KG1 (cell line): ENCODE measurements around the gene TARBP1.
"Not testable (repeated sequence)": the region's sequence is repeated elsewhere in the genome, so short reads cannot be mapped to it uniquely, and the experiment has no call there.

Source experiments
- DNase-seq: peaks from one replicate; lab custom pipeline; 2025; lab: John Stamatoyannopoulos, UW

The TARBP1 gene

DNA sequence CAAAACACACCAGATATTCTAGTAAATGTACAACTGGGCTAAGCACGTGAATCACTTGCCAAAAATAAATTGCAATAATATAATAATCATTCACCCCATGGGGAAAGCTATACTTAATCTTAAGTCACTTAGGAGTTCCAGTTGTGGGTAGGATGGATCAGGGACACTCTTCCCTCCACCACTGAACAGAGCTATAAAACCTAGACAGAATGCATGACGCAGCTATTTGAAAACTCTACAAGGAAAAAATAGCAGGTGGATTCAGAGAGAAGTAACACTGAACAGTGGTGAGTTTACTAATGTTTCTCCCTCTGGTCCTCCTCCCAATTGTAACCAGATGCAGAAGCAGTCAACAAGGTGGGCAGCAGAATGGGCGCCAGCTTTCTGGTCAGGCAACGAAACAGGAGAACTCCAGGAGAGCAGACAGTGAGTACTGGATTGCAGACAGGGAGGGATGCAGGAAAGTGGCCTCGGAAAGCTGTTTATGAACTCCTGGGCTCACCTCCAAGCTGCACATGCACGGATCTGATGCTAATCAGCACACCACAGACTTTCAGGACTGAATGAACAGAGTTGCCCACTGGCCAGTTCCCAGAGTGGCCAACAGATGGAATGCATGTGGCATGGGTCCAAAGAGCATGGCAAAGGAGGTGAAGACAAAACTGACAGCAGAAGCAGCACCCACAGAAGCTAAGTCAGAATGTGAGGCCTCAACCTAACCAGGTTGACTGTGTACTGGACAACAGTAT lies 41.4 kb downstream of the TARBP1 start:
- no peak for DNase-seq

DNA sequence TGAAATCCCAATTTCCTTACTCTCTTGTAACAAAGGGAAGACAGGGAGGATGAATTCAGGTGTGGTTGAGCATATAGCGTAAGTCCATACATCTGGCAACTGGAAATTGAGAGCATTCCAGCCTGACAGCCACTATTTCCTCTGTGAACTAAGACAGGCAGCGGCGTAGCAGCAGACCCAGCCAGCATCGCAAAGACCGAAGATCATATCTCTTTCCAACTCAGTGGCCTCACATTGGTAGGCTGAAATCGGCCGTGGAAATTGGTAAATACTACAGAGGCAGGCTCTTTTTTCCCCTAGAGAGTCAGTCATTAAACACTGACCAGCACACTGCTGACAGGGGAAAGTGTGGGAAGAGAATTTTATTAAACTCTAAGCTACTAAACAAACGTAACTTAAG lies 43.4 kb downstream of the TARBP1 start:
- DNase-seq = no peak

DNA sequence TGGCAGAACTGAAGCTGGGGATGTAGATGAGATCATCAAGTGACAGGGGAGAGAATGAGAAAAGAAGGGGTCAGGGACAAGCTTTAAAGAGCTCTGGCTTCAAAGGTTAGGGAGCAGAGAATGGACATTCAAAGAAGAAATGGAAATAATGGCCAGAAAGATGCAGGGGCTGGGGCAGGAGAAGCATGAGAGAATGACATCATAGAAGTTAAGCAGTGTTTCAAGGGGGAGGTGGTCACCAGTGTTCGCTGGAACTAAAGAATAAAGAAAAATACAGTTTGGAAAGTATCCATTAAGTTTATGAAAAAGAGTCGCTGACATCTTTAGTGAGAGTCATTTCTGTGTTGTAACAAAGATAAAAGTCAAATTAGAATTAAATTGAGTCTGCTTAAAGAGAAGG lies 44.3 kb downstream of the TARBP1 start:
- no peak for DNase-seq

DNA sequence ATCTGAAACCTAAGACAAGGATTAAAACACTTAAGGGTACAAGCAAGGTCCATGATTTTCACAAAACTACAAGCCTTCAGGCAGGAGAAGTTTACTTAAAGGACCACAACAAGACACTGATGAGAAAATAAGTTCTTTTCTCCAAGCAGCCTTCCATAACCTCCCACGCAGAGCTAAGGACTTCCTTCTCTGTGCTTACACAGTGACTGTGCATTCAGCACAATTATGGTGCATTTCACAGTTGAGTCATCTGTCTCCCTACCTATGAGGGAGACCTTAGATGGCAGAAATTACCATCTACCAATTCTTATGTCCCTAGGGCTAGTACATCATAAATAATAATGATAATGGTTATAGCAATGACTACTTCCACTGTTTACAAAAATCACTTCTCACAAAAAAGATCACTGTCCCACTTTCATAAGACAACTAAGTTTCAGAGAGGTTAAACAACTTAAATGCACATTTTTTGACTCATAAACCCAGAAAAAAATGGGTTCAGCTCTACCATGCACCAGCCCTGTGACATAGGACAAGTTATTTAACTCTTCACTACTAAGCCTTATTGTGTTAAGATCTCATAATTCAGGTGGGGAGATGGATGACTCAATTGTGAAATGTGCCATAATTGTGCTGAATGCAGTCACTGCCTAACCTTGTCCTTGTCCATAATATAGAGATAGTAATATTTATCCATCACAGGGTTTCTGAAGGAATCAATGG lies 45.3 kb downstream of the TARBP1 start:
- DNase-seq = no peak

DNA sequence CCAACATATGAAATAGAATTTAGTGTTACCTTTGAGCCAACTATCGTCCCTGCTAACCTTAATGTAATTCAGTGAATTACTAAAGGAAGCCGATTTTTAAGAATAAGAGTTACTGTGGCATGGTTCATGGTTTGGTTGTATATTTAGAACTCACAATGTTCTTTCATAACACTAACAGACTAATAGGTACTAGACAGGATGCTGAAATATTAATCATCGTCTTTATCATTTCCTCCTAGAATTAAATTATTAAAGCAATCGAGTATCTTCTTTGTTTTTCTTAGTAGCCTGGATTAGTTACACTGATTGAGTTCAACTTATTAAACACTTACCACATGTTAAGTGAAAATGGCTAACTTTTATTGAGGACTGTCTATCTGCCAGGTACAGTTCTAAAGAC lies 47.7 kb downstream of the TARBP1 start:
- DNase-seq = no peak

DNA sequence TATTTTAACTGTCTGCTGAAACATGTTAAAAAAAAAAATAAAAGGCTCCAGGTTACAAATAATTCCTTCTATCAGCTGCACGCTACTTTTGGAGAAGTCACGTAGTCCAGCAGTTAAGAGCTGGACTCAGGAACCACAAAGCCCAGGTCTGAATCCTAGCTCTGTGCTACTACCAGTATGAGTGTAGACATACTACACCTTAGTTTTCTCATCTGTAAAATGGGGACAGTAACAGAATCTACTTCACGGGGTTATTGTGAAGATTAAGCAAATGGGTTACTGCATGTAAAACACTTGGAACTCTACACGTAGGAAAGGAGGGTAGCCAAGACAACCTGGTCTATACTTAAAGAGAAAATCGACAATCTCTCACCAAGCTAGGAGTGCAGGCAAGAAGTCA lies 48.3 kb downstream of the TARBP1 start:
- DNase-seq = no peak

DNA sequence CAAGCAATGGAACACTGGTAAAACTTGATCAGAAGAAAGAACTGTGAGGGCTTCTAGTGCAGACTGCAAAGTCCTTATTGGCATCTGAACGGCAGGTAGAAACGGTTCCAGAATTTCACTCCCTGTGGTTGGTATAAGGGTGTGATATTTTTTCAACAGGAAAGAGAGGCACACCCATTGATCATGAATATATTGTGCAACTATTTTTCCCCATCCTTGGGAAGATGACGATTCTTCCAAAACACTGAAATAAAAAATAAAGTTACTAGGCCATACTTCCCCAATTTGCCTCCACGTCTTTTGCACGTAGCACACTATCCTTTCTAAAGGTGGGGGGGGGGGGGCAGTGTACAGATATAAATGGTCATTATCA lies 49.6 kb downstream of the TARBP1 start:
- no peak for DNase-seq

DNA sequence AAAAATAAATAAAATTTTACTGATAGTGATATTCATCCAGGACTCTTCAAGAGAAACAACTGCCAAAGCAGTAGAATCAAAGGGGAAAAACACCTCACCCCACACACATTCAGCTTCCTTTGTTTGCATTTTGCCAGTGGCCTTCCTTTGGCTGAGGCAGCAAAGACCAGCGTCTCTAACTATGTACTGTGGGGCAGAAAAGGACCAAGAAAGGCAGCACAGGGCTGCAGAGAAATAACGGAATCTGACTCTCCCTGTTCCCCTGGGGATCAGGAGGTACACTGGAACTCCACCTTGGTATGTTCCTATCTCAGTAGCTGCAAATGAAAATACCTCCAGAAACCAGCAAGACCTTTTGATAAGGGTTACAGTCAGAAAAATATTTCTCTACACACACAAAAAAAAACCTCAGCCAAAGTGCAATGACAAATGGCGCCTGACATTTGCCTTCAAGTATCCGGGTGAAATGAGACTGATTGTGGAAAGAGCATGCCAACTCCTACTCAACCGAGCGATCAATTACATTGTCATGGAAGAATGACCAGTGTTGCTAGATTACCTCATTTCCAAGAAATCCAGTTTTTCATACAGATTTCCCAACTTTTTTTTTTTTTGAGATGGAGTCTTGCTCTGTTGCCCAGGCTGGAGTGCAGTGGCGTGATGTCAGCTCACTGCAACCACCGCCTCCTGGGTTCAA lies 50.9 kb downstream of the TARBP1 start:
- no peak for DNase-seq

DNA sequence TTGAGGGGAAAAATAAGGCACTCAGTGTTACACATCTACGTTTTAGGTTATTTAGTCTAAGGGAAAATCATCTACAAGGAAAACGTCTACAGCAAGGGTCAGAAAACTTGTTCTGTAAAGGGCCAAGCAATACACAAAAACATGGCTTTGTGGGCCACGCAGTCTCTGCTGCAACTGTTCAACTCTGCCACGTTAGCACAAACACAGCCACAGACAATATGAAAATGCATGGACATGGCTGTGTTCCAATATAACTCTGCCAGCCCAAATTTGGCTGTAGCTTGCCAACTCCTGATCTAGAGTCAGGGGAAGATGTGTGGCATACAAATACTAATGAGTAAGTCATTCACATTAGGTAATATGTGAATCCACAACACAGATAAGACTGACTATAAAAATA lies 65.0 kb downstream of the TARBP1 start:
- no peak for DNase-seq

DNA sequence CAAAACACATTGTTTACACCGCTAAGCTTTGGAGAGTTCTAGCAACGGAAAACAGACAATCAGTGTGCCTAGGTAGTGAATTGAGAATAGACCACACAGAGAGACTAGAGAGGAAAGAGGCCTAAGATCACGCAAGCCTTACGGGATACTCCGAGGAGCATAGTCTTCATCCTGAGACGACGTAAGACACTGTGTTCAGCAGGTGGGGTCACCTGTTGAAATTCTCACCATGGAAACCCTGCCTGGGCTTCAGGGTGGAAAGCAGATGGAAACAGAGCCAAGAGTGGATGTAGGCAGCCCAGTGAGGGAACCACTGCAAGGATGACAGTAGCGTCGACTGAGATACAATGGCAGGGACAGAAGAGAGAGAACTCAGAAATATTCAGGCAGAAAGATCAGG lies 65.5 kb downstream of the TARBP1 start:
- DNase-seq = no peak

DNA sequence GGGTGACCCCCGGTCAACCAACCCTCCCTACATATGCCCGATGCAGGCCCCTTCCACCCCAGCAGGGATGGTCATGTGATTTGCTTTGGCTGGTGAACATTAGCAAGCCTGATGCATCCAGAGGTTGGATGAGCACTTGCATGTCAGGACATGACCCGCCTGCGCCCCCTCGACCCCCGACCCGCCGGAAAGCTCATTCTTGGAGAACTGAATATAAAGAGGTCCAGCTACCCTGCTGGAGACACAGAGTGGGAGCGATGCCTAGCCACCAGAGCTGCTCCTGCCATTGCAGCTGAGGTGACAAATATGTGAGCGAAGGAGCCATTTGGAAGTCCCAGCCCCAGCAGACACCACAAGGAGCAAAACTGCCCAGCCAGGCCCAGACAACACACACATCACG lies 66.1 kb downstream of the TARBP1 start:
- no peak for DNase-seq

DNA sequence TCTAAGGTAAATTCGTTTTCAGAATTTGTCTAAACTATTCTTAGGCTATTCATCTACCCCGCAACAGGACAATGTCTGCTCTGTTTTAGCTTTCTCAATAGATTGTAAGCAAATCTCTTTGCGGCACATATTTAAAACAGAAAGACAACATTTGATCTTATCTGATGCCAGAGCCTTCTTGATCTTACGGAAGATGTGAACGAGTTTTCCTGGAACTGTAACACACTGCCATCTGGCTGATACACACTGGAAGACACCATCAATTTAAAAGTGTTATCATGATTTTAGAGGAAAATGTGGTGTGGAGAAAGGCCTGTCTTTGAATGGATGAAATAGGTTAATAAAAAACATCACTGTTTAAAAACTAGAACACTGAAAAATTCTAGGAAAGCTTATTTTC lies 69.7 kb downstream of the TARBP1 start:
- DNase-seq = no peak

DNA sequence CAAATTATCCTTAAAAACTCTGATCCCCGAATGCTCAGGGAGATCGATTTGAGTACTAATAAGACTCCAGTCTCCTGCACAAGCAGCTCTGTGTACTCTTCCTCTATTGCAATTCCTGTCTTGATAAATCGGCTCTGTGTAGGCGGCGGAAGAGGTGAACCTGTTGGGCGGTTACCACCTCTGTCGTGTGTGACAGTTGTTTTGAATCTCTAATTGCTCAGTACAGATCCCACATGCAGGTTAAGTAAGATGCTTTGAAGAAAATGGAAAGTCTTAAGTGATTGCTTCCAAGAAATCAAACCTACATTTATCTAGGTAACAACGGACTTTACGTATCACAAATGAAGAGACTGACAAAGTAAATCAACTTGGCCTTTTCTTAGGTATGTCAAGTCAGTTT lies 70.2 kb downstream of the TARBP1 start:
- DNase-seq = no peak

DNA sequence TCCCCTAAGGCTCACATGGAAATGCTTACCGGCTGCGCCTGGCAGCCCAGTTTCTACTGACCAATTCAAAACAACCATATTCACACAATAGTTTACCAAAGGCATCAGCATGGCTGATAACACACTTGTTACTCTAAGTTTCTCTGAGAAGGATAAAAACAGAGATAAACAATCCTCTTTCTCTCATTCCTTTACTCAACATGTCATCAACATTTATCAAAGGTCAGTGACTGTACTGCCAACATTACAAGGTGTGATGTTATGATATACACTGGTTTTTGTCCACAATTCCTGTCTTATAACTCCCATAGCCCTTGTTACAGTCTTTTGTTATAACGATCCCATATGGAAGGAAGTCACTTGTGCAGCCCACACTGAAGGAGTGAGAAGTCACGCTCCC lies 72.1 kb downstream of the TARBP1 start:
- DNase-seq = no peak

DNA sequence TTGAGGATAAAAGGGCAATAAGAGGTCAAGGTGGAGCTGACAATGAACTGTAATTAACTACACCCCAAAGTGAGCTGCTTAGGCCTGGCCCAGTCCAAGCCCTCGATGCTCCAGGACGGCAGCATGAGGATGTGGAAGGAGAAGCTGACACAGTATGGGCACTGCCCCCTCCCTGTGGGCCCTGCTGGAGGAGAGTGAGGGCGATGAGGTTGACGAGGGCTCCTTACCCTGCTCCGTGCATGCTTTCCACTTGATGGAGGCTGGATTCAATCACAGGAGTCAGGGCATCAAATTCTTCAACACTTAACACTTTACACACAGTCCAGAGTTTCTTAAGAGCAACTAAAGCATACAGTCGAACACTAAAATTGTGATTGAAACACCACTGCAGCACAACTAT lies 73.3 kb downstream of the TARBP1 start:
- DNase-seq = no peak

DNA sequence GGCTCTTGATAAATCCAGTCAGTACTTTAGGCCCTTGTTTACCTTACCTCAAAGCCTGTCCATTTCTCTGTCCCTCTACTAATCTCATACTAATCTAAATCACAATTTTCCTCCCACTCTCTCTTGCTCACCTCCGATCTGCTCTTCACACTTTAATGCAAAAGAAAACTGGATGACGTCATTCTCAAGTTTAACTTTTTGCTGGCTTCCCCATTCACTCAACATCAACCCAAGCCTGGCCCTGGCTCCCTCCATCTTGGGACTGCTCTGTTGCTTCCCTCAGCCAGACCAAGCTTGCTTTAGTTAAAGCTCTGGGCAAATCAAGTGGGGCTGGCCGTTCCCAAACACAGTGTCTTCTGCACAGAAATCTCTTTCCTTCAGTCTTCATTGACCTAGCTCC lies 76.0 kb downstream of the TARBP1 start:
- DNase-seq = no peak

DNA sequence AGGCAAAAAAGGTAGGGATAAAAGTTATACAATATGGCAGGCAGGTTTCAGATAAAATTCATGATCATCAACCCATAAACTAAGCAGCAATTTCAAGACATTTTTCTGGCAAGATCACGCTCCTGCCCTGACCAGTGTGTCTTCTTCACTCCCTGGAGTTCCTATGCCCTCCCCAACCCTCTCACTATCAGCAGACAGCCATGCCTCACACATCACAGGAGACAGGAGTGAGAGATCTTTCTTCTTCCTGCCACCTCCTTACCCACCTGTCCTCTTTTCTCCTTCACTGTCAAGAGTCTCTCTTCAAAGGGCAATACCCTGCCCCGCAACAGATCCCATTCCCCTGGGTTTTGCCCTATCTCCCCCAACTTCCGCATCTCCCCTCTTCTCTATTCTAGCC lies 77.3 kb downstream of the TARBP1 start:
- no peak for DNase-seq

DNA sequence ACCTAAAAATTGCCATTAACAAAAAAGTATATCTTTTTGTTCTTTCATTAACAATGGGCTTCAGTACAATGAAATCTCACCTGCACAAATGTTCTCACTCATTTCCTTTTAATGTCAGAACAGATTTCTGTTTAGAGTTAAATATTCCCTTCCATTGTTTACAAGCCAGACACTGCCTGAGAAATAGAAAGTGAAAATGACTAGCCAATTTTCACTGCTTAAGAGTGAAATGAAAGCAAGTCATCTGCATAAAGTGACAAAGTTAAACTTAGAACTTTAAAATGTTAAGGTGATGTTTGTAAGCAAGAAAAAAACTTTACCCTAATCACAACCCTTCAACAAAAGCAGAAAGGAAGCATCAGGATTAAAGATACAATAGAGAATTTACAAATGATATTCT lies 78.2 kb downstream of the TARBP1 start:
- no peak for DNase-seq

DNA sequence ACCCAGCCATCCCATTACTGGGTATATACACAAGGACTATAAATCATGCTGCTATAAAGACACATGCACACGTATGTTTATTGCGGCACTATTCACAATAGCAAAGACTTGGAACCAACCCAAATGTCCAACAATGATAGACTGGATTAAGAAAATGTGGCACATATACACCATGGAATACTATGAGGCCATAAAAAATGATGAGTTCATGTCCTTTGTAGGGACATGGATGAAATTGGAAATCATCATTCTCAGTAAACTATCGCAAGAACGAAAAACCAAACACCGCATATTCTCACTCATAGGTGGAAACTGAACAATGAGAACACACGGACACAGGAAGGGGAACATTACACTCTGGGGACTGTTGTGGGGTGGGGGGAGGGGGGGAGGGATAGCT lies 79.5 kb downstream of the TARBP1 start:
- DNase-seq = not testable (repeated sequence)

DNA sequence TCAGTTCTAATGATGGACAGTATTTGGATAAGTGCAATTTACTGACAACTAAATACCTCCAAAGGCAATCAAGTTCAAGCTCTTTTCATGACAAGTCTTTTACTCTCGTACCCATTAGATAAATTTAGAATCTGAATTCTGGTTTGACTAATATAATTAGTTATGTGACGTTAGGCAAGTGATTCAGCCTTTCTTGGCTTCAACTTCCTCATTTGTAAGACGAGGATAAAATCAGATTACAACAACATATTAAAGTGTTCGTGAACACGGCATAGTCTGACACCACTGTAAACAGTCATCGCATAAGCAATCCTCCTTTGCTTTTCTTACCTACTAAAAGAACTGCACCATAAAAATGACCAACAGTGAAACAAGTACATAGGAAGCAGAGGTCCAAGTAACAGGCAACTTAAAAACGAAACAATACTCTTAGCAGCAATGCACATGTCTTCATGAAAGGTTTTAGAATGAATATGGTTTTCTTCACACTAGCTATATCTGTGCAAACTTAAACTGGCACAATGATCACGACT lies 80.1 kb downstream of the TARBP1 start:
- DNase-seq = no peak

DNA sequence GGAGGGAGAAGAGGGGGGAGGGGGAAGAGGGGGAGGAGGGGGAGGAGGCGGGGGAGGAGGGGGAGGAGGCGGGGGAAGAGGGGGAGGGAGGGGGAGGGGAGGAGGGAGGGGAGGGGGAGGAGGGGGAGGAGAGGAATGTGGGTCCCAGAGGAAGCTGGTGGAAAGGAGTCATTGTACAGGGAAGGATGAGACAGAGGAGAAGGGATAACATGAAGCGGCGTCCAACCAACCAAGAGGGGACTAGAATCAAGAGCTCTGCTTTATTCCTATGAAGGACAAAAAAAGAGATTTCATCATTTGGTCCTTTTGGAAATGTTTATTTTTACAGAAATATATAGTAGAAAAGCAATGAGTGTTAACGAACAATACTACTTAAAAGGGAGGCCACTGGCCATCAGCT lies 81.2 kb downstream of the TARBP1 start:
- DNase-seq = no peak

DNA sequence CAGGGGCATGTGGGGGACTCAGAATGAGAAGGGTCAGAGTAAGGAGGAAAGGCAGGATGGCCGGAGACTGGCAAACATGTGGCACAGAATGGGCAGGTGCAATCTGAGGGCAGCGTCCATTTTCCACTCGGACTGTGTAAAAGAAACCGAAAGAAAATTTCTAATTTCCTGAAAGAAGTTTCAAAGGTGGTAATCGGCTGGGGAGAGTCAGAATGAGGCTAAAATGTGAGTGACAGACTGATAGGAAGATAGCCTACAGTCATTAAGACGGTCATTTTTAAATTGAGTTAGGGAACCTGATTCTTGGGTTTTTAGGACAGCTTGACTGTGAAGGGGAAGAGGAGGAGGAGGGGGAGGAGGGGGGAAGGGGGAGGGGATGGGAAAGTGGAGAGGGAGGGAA lies 82.1 kb downstream of the TARBP1 start:
- no peak for DNase-seq

DNA sequence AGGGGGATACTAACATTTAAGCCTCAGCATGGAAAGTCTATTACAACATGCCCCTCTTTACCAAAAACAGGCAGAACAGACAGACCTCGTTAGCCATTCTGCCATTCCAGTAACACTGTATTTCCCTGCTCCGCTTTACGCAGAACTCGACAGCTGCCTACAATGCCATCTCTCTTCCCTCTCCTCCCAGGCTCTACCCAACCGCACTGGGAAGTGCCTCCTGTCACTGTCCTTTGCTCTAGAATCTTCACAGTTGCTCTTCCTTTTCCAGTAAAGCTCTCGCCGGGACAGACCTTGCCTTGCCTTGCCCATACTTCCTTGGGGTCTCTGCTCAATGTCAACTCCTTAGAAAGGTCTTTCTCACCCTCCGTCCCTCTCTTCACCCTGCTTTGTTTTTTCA lies 82.9 kb downstream of the TARBP1 start:
- no peak for DNase-seq
